ENCODE measurements around the gene SBSN.

DNA sequence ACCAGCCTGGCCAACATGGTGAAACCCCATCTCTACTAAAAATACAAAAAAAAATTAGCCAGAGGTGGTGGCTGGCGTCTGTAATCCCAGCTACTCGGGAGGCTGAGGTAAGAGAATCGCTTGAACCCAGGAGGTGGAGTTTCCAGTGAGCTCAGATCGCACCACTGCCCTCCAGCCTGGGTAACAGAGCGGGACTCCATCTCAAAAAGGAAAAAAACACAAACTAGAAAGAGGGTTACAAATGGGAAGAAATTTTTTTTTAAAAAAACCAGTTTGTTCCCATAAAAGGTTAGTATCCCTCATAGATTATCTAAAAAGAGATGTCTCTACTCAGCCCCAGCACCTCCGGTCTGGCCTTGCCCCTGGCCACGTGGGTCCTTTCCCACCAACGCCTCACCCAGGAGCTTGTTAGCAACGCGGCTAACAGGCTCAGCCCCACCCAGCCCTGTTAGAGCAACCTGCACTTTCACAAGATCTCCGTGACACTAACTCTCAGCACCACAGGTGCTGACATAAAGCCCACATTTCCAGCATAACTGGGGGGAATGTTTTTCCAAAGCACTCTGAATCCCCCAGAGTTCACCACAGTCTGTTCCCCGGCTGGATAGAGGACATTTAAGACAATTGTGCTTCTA lies 19.0 kb downstream of the SBSN start:
- TF ChIP-seq CTCF (IDR thresholded peaks at IDR 0.05) (no peak), POLR2A (IDR thresholded peaks at IDR 0.05) (no peak)

Data from lower leg skin (tissue), 3 donors.